Loucy (cell line): ENCODE data around the gene SGK1.

ENCODE experiments used
- EZH2phosphoT487 ChIP-seq: fragments of 200-600 bp; IDR thresholded peaks from 2 replicates; pipeline ENCODE4 v1.6.1; 2018; ENCODE audit warnings: antibody characterized with exemption, mild to moderate bottlenecking, moderate library complexity, borderline replicate concordance
- TF ChIP-seq, protein P1 (sequence below): fragments of 200-600 bp; sonication (generic); conservative IDR thresholded peaks from 2 replicates; pipeline ENCODE4 v1.5.1; 2014; ENCODE audit warnings: mild to moderate bottlenecking, antibody characterized with exemption, low read length

DNA sequence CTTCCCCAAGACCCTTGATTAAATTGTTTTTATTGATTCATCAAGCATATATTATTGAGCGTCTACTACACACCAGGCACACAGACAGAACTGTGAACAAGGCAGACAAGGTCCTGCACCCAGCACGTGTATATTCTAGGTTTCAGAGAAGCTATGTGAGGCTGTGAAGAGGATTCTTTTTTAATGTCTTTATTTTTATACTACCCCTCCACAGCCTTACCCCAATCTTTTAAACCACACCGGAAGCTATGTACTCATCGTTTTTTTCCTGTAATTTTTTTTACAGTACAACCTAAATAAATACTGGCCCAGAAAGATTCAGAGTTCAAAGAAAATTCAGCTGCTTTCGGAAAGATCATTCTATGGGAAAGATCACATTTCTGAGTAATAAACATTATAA, 10.0 kb downstream of the SGK1 start:
- no peak for TF ChIP-seq EZH2phosphoT487
- TF ChIP-seq, protein P1, sequence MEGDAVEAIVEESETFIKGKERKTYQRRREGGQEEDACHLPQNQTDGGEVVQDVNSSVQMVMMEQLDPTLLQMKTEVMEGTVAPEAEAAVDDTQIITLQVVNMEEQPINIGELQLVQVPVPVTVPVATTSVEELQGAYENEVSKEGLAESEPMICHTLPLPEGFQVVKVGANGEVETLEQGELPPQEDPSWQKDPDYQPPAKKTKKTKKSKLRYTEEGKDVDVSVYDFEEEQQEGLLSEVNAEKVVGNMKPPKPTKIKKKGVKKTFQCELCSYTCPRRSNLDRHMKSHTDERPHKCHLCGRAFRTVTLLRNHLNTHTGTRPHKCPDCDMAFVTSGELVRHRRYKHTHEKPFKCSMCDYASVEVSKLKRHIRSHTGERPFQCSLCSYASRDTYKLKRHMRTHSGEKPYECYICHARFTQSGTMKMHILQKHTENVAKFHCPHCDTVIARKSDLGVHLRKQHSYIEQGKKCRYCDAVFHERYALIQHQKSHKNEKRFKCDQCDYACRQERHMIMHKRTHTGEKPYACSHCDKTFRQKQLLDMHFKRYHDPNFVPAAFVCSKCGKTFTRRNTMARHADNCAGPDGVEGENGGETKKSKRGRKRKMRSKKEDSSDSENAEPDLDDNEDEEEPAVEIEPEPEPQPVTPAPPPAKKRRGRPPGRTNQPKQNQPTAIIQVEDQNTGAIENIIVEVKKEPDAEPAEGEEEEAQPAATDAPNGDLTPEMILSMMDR = no peak
